GM21526 (cell line): ENCODE measurements around the gene PDE9A.

Source experiments
- ATAC-seq: cut with Tn5 transposase; IDR thresholded peaks from one replicate; pipeline ENCODE4 v1.9.1; 2021; ENCODE audit warnings: moderate library complexity; ENCODE audit not compliant: unreplicated experiment, low FRiP score

The PDE9A gene

GRCh38 chr21:42670058-42670880 is 16.8 kb downstream of the PDE9A start:
- no peak for ATAC-seq

GRCh38 chr21:42670884-42671283 is 17.5 kb downstream of the PDE9A start:
- no peak for ATAC-seq

GRCh38 chr21:42671778-42672593 is 18.6 kb downstream of the PDE9A start:
- ATAC-seq, result no peak

- no peak for ATAC-seq
Observed at GRCh38 chr21:42672699-42673458, 19.5 kb downstream of the PDE9A start.

- no peak for ATAC-seq
Observed at GRCh38 chr21:42673633-42674328, 20.4 kb downstream of the PDE9A start.

- ATAC-seq, result no peak
Observed at GRCh38 chr21:42674351-42674940, 21.0 kb downstream of the PDE9A start.

GRCh38 chr21:42675403-42675802 is 22.0 kb downstream of the PDE9A start:
- no peak for ATAC-seq

GRCh38 chr21:42676808-42677207 is 23.4 kb downstream of the PDE9A start:
- no peak for ATAC-seq

- ATAC-seq, result no peak
Observed at GRCh38 chr21:42677339-42678321, 24.2 kb downstream of the PDE9A start.

GRCh38 chr21:42678618-42679295 is 25.3 kb downstream of the PDE9A start:
- no peak for ATAC-seq

- ATAC-seq, result no peak
Observed at GRCh38 chr21:42679319-42680057, 26.1 kb downstream of the PDE9A start.

- ATAC-seq, result no peak
Observed at GRCh38 chr21:42680058-42680330, 26.6 kb downstream of the PDE9A start.

GRCh38 chr21:42680429-42680828 is 27.0 kb downstream of the PDE9A start:
- ATAC-seq, result no peak

GRCh38 chr21:42681296-42682206 is 28.1 kb downstream of the PDE9A start:
- ATAC-seq, result no peak

- no peak for ATAC-seq
Observed at GRCh38 chr21:42682661-42683210, 29.3 kb downstream of the PDE9A start.

GRCh38 chr21:42683371-42684108 is 30.1 kb downstream of the PDE9A start:
- no peak for ATAC-seq
